A673 (cell line): ENCODE results near the gene CNEP1R1.

Experiments
- CTCF ChIP-seq: fragments of 300-800, 200-600 bp; sonication (generic); conservative IDR thresholded peaks from 2 replicates; pipeline ENCODE4 v1.5.1; 2017; ENCODE audit warnings: low read depth, mild to moderate bottlenecking, antibody characterized with exemption, low read length, moderate library complexity, mixed read lengths
- EZH2 ChIP-seq: fragments of 200-600 bp; sonication (generic); IDR thresholded peaks from 2 replicates; pipeline ENCODE4 v1.6.1; 2017; ENCODE audit warnings: borderline replicate concordance, low read depth, mild to moderate bottlenecking, mixed read lengths, antibody characterized with exemption, low read length; ENCODE audit not compliant: poor library complexity, severe bottlenecking

GRCh38 chr16:50004239-50004638, 20.8 kb upstream of the CNEP1R1 start:
- no peak for TF ChIP-seq CTCF
- TF ChIP-seq EZH2, result no peak
